Measurements from ENCODE around the gene MYCN.

- TF ChIP-seq CTCF (IDR thresholded peaks at IDR 0.05) (no peak), POLR2A (IDR thresholded peaks at IDR 0.05) (no peak)
Measured at GRCh38 chr2:15953147-15953630, 12.8 kb downstream of the MYCN start.
